Measurements from ENCODE around the gene DCTPP1. TPM values are rescaled to one million over a fixed set of nuclear protein-coding genes. Genes with fewer than 3 reads are reported as not detected.

The DCTPP1 gene
- polyA plus RNA-seq, 3 donors: 10.5 to 45.5 (median 32.2) TPM

- no peak for TF ChIP-seq CTCF (IDR thresholded peaks at IDR 0.05)
- Histone ChIP-seq H3K27ac (ENCODE audit: low read depth in 1 of 2, low read length in 2 of 2) (peak overlapping the region; percentile 100), H3K4me2 (replicated peaks; ENCODE audit: extremely low read depth, low read length, poor library complexity, severe bottlenecking) (peak overlapping the region; percentile 78), H4K20me1 (ENCODE audit: insufficient read depth, low read length) (no peaks in the 10 kb centered on the region), H2AFZ (ENCODE audit: insufficient read depth, low read depth, low read length, poor library complexity, severe bottlenecking) (peak overlapping the region; percentile 84), H3K36me3 (replicated peaks in 1 of 2; ENCODE audit: control insufficient read depth in 1 of 2, insufficient read depth in 2 of 2, low read length in 2 of 2) (no peaks in the 10 kb centered on the region), H3K79me2 (ENCODE audit: insufficient read depth, low read length) (peaks cover 7% of the 10 kb centered on the region), H3K9ac (ENCODE audit: insufficient read depth, low read length, poor library complexity, severe bottlenecking) (peak overlapping the region; percentile 99), H3K4me3 (replicated peaks in 1 of 3; ENCODE audit: low read depth in 2 of 3, low read length in 3 of 3) (peak overlapping the region; percentile 64 to 77 (median 74)), H3K27me3 (ENCODE audit: control insufficient read depth in 2 of 2, insufficient read depth in 2 of 2, low read length in 2 of 2) (no peaks in the 10 kb centered on the region), H3K9me3 (replicated peaks in 1 of 2; ENCODE audit: control insufficient read depth in 1 of 2, insufficient read depth in 1 of 2, low read length in 2 of 2) (no peaks in the 10 kb centered on the region), H3K4me1 (ENCODE audit: control insufficient read depth in 1 of 2, insufficient read depth in 2 of 2, low read length in 2 of 2) (peaks cover 25 to 35% of the 10 kb centered on the region in 2 donors)
- intact Hi-C loops (cut with micrococcal nuclease): loop anchor here (10.0 kb wide), 2 partner anchors 278 to 338 kb away; partner anchors contain the start of genes FBRS (in 1 of the 2) and PRR14 (in 1 of the 2)
- 50% methylated on average over 21 of the region's 29 CpGs for WGBS (ENCODE audit: insufficient coverage)
- H3K27ac Mint-ChIP-seq: peak overlapping the region; percentile 99 to 100 (median 100)
- no peaks in the 10 kb centered on the region for H3K36me3 Mint-ChIP-seq
- peaks cover 0 to 3% (median 0%) of the 10 kb centered on the region in 3 donors for H3K27me3 Mint-ChIP-seq (ENCODE audit: low read depth in 3 of 3)
- peak overlapping the region; percentile 91 to 94 for H3K4me3 Mint-ChIP-seq
- H3K9me3 Mint-ChIP-seq: no peaks in the 10 kb centered on the region
- H3K4me1 Mint-ChIP-seq: peaks cover 22% of the 10 kb centered on the region
- DNase-seq: no peak
These were observed 52.6 kb downstream of the DCTPP1 start for GRCh38 chr16:30377050-30377811.

DNA sequence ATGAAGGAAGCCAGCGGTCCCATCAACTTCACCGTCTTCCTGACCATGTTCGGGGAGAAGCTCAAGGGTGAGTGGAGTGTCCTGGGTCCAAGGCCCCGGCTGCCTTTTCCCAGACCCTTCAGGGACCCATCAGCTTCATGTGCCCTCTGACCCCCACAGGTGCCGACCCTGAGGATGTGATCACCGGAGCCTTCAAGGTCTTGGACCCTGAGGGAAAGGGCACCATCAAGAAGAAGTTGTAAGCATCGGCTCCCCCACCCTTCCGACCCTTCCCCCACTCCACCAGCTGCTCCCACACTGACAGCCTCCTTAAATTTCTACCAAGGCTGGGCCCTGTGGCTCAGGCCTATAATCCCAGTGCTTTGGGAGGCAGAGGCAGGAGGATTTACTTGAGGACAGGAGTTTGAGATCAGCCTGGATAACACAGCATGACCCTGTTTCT, 53.3 kb downstream of the DCTPP1 start:
- peak in 1 of 3 donors; percentile 5 for DNase-seq
- peak overlapping the region in 5 of 7 donors; percentile 35 to 100 (median 99) for H3K27ac Mint-ChIP-seq
- H3K36me3 ChIP-seq (replicated peaks in 1 of 2; ENCODE audit: control insufficient read depth in 1 of 2, insufficient read depth in 2 of 2, low read length in 2 of 2): no peaks in the 10 kb centered on the region
- H3K4me1 Mint-ChIP-seq: peaks cover 24% of the 10 kb centered on the region
- TF ChIP-seq CTCF (IDR thresholded peaks at IDR 0.05): no peak
- no peak overlapping the region for H3K9ac ChIP-seq (ENCODE audit: insufficient read depth, low read length, poor library complexity, severe bottlenecking)
- intact Hi-C loops (cut with micrococcal nuclease): loop anchor here (10.0 kb wide), 2 partner anchors 278 to 338 kb away; partner anchors contain the start of genes FBRS (in 1 of the 2) and PRR14 (in 1 of the 2)
- no peak overlapping the region for H3K4me2 ChIP-seq (replicated peaks; ENCODE audit: extremely low read depth, low read length, poor library complexity, severe bottlenecking)
- no peaks in the 10 kb centered on the region for H3K36me3 Mint-ChIP-seq
- H3K9me3 ChIP-seq (replicated peaks in 1 of 2; ENCODE audit: control insufficient read depth in 1 of 2, insufficient read depth in 1 of 2, low read length in 2 of 2): no peaks in the 10 kb centered on the region
- H3K27ac ChIP-seq (ENCODE audit: low read depth in 1 of 2, low read length in 2 of 2): peak overlapping the region; percentile 100
- H3K27me3 Mint-ChIP-seq (ENCODE audit: low read depth in 3 of 3): peaks cover 0 to 5% (median 0%) of the 10 kb centered on the region in 3 donors
- H3K9me3 Mint-ChIP-seq: no peaks in the 10 kb centered on the region
- no peaks in the 10 kb centered on the region for H3K27me3 ChIP-seq (ENCODE audit: control insufficient read depth in 2 of 2, insufficient read depth in 2 of 2, low read length in 2 of 2)
- no peak overlapping the region for H2AFZ ChIP-seq (ENCODE audit: insufficient read depth, low read depth, low read length, poor library complexity, severe bottlenecking)
- peaks cover 27 to 33% of the 10 kb centered on the region in 2 donors for H3K4me1 ChIP-seq (ENCODE audit: control insufficient read depth in 1 of 2, insufficient read depth in 2 of 2, low read length in 2 of 2)
- no peak overlapping the region for H3K4me3 ChIP-seq (replicated peaks in 1 of 3; ENCODE audit: low read depth in 2 of 3, low read length in 3 of 3)
- 96% methylated on average over 4 of the region's 8 CpGs for WGBS (ENCODE audit: insufficient coverage)
- no peak overlapping the region for H3K4me3 Mint-ChIP-seq
- no peaks in the 10 kb centered on the region for H4K20me1 ChIP-seq (ENCODE audit: insufficient read depth, low read length)
- peaks cover 7% of the 10 kb centered on the region for H3K79me2 ChIP-seq (ENCODE audit: insufficient read depth, low read length)
